HG03060 (cell line): Measurements from ENCODE around the gene CBFA2T2.
"Not testable (repeated sequence)": the region's sequence is repeated elsewhere in the genome, so short reads cannot be mapped to it uniquely, and the experiment has no call there.

Experiments used
- ATAC-seq: cut with Tn5 transposase; IDR thresholded peaks from one replicate; pipeline ENCODE4 v1.9.1; 2021; ENCODE audit warnings: low read depth, moderate number of reproducible peaks; ENCODE audit not compliant: unreplicated experiment

Gene CBFA2T2

GRCh38 chr20:33646959-33647602 lies 157.2 kb downstream of the CBFA2T2 start:
- not testable (repeated sequence) for ATAC-seq

GRCh38 chr20:33647603-33648395 lies 157.9 kb downstream of the CBFA2T2 start:
- no peak for ATAC-seq

GRCh38 chr20:33648396-33649004 lies 158.6 kb downstream of the CBFA2T2 start:
- ATAC-seq, result no peak

GRCh38 chr20:33649201-33649681 lies 159.3 kb downstream of the CBFA2T2 start:
- ATAC-seq, result no peak

- ATAC-seq, result no peak
Observed at GRCh38 chr20:33650111-33650752, 160.3 kb downstream of the CBFA2T2 start.

GRCh38 chr20:33650753-33651561 lies 161.1 kb downstream of the CBFA2T2 start:
- ATAC-seq, result no peak

GRCh38 chr20:33651562-33652048 lies 161.7 kb downstream of the CBFA2T2 start:
- ATAC-seq, result no peak

GRCh38 chr20:33653218-33653899 lies 163.5 kb downstream of the CBFA2T2 start:
- peak; percentile 13 for ATAC-seq

GRCh38 chr20:33653900-33654596 lies 164.2 kb downstream of the CBFA2T2 start:
- ATAC-seq, result no peak

GRCh38 chr20:33654680-33655161 lies 164.8 kb downstream of the CBFA2T2 start:
- ATAC-seq, result no peak

- ATAC-seq, result no peak
Observed at GRCh38 chr20:33655164-33655563, 165.3 kb downstream of the CBFA2T2 start.

- ATAC-seq, result no peak
Observed at GRCh38 chr20:33656010-33656782, 166.3 kb downstream of the CBFA2T2 start.

- no peak for ATAC-seq
Observed at GRCh38 chr20:33656783-33657703, 167.1 kb downstream of the CBFA2T2 start.

- no peak for ATAC-seq
Observed at GRCh38 chr20:33657704-33658095, 167.8 kb downstream of the CBFA2T2 start.

GRCh38 chr20:33658510-33658909 lies 168.6 kb downstream of the CBFA2T2 start:
- no peak for ATAC-seq

- no peak for ATAC-seq
Observed at GRCh38 chr20:33658929-33659328, 169.0 kb downstream of the CBFA2T2 start.
